ACC112 (cell line): ENCODE measurements around the gene AGT.

ENCODE experiments used
- H2AFZ ChIP-seq: fragments of 200-600 bp; sonication (generic); one replicate; pipeline ENCODE4 v1.6.0; 2017; ENCODE audit warnings: antibody characterized with exemption, low read length; ENCODE audit not compliant: unreplicated experiment
- H3K27ac ChIP-seq: fragments of 200-600 bp; sonication (generic); 2 replicates; pipeline ENCODE4 v1.5.1; 2014; ENCODE audit warnings: low read depth, mild to moderate bottlenecking, antibody characterized with exemption, low read length, moderate library complexity
- H3K27me3 ChIP-seq: fragments of 200-600 bp; sonication (generic); 2 replicates; pipeline ENCODE4 v1.6.1; 2014; ENCODE audit warnings: mild to moderate bottlenecking, antibody characterized with exemption, low read length, moderate library complexity, mixed read lengths; ENCODE audit not compliant: insufficient read depth
- H3K36me3 ChIP-seq: fragments of 200-600 bp; sonication (generic); 2 replicates; pipeline ENCODE4 v1.6.1; 2016; ENCODE audit warnings: mild to moderate bottlenecking, antibody characterized with exemption, low read length, moderate library complexity, mixed read lengths; ENCODE audit not compliant: insufficient read depth
- H3K4me1 ChIP-seq: fragments of 200-600 bp; sonication (generic); one replicate; pipeline ENCODE4 v1.6.1; 2016; ENCODE audit warnings: low read length, mixed read lengths; ENCODE audit not compliant: insufficient read depth, unreplicated experiment, control insufficient read depth
- H3K4me3 ChIP-seq: fragments of 200-600 bp; sonication (generic); 2 replicates; pipeline ENCODE4 v1.5.1; 2014; ENCODE audit warnings: mild to moderate bottlenecking, low read depth, low read length
- H3K79me2 ChIP-seq: fragments of 200-600 bp; sonication (generic); one replicate; pipeline ENCODE4 v1.6.0; 2016; ENCODE audit warnings: low read length; ENCODE audit not compliant: control insufficient read depth, unreplicated experiment, insufficient read depth

Gene AGT

DNA sequence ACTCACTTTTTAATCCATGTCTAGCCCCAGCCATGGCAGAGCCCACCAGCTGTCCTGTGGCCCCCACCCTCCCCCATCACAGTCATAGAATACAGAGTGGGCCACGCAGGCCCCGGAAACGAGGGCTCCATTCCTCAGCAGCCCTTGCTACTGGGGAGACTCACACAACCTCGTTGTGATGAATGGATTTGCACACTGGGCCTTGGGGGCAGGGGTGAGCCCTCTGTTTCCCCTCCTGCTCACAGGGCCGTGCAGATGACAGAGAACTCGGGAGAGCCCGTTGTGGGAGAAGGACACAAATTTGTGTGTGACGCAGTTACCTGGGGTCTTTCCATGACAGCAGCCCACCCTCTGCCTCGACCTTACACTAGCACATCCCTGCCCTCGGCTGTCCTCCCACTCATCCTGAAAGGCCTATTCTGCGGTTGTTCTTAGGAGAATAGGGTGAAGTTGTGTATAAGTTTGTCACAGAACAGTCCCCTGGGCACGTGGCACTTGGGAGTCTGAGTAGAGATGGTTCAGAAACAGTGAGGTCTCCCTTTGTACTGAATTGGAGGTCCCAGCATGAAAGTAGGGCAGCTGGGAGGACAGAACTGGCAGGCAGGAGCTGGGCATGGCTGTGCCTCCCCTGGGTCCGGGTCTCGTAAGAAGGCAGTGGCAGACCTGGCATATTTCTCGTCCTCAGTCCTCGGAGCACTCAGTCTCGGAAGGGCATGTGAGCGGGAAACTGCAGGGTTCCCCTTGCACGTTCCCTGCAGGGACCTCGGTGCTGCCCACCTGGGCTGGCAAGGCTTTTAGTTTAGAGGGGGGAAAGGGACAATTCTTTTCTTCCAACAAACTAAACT lies 6.8 kb downstream of the AGT start:
- no peaks in the 10 kb centered on the region for H3K36me3 ChIP-seq
- H3K4me3 ChIP-seq = no peak overlapping the region
- H2AFZ ChIP-seq = no peak overlapping the region
- no peak overlapping the region for H3K27ac ChIP-seq
- peaks cover 3% of the 10 kb centered on the region; the same call in 1 of the 2 replicates for H3K27me3 ChIP-seq
- no peaks in the 10 kb centered on the region for H3K4me1 ChIP-seq
- no peaks in the 10 kb centered on the region for H3K79me2 ChIP-seq

GRCh38 chr1:230706020-230706699 lies 7.8 kb downstream of the AGT start:
- Histone ChIP-seq H3K4me3 (no peak overlapping the region), H2AFZ (no peak overlapping the region), H3K4me1 (no peaks in the 10 kb centered on the region), H3K27me3 (peaks cover 12% of the 10 kb centered on the region; the same call in 1 of the 2 replicates), H3K79me2 (no peaks in the 10 kb centered on the region), H3K27ac (no peak overlapping the region), H3K36me3 (no peaks in the 10 kb centered on the region)

GRCh38 chr1:230705289-230706019 lies 8.5 kb downstream of the AGT start:
- Histone ChIP-seq H3K27ac (no peak overlapping the region), H3K4me1 (no peaks in the 10 kb centered on the region), H3K27me3 (peaks cover 12% of the 10 kb centered on the region; the same call in 1 of the 2 replicates), H3K36me3 (no peaks in the 10 kb centered on the region), H3K4me3 (no peak overlapping the region), H2AFZ (no peak overlapping the region), H3K79me2 (no peaks in the 10 kb centered on the region)

DNA sequence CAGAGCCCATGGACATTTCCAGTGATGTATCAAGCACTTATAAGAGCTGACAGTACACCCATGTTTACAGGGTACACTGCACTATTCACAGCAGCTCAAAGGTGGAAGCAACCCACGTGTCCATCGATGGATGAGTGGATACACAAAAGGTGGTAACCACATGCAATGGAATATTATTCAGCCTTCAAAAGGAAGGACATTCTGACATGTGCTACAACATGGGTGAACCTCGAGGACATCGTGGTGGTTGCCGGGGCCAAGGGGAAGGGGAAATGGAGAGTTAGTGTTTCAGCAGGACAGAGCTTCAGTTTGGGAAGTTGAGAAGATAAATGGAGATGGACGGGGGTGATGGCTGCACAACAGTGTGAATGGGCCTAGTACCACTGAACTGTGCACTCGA lies 9.1 kb downstream of the AGT start:
- H3K79me2 ChIP-seq = no peaks in the 10 kb centered on the region
- no peaks in the 10 kb centered on the region for H3K4me1 ChIP-seq

GRCh38 chr1:230703679-230704385 lies 10.1 kb downstream of the AGT start:
- Histone ChIP-seq H3K36me3 (no peaks in the 10 kb centered on the region), H3K27me3 (peaks cover 25% of the 10 kb centered on the region; the same call in 1 of the 2 replicates), H3K4me1 (no peaks in the 10 kb centered on the region), H3K79me2 (no peaks in the 10 kb centered on the region), H3K27ac (no peak overlapping the region), H3K4me3 (no peak overlapping the region), H2AFZ (no peak overlapping the region)

More for the DNA sequence above, 9.1 kb downstream of the AGT start:
- Histone ChIP-seq H2AFZ (no peak overlapping the region), H3K36me3 (no peaks in the 10 kb centered on the region), H3K27me3 (peaks cover 19% of the 10 kb centered on the region; the same call in 1 of the 2 replicates), H3K4me3 (no peak overlapping the region), H3K27ac (no peak overlapping the region)

DNA sequence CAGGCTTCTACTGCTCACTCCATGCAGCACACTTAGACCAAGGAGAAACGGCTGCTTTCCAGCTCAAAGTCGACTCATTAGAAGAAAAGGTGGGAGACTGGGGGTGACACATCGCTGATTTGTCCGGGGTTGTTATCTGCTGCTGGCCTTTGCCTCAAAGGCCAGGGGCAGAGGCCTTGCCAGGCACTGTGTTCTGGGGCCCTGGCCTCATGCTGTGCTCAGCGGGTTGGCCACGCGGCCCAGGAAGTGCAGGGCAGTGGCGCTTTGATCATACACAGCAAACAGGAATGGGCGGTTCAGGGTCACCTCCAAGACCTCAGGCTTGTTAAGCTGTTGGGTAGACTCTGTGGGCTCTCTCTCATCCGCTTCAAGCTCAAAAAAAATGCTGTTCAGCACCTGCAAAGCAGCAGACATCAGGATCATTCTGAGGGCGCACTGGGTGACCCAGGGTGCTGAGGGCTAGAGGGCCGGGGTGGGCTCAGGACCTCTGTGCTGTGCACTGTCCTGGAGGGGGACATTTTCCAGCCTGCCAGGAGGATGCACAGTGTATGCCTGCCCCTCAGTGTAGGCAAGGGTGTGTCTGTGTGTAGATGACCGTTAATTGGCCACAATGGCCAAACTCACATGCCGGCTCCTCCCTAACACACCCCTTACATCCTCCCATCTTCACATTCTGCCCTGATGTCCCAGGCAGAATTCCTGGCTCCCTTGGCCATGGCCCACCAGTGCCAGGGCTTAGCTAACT lies 10.8 kb downstream of the AGT start:
- H3K27me3 ChIP-seq = peaks cover 27% of the 10 kb centered on the region; the same call in 1 of the 2 replicates
- H2AFZ ChIP-seq = no peak overlapping the region
- H3K79me2 ChIP-seq = no peaks in the 10 kb centered on the region
- no peak overlapping the region for H3K4me3 ChIP-seq
- no peak overlapping the region for H3K27ac ChIP-seq
- no peaks in the 10 kb centered on the region for H3K36me3 ChIP-seq
- H3K4me1 ChIP-seq = no peaks in the 10 kb centered on the region

DNA sequence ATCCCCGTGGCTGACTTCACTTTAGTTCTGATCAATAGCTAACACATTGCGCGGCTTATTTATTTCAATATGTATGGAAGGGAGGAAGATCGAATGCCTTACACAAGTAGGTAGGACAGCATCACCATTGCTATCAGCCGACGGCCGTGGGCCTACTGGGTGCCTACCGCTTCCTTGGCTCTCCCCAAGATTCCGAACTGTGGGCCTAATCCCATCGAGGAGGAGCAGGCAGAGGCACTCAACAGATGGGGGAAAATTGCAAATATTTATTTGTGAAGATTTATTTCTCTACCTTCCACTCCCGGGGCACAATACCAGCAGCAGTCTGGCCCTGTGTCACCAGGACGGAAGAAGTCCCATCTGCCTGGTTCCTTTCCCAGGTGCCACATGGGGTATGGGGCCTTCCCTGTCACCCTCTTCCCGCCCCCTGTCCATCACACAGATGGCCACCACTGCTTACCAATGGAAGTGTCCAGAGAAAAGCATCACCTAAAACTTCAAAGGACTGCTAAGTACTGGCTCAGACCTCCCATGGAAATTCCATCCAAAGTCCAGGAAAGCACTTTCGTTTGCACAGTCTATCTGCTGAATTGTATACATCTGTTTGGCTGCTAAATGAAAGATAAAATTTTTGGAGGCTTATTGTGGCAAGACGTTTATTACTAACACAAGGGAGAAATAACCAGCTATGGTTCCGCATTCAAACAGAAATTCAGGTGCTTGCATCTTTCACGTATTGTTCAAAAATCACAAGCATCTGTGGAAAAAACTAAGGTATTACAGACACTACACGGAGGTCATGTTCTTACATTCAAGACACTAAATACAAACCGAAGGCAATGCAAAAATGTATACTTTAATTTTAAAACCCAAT lies 11.8 kb downstream of the AGT start:
- no peak overlapping the region for H3K4me3 ChIP-seq
- H3K4me1 ChIP-seq = no peaks in the 10 kb centered on the region
- no peak overlapping the region for H2AFZ ChIP-seq
- no peaks in the 10 kb centered on the region for H3K36me3 ChIP-seq
- peaks cover 27% of the 10 kb centered on the region; the same call in 1 of the 2 replicates for H3K27me3 ChIP-seq
- no peaks in the 10 kb centered on the region for H3K79me2 ChIP-seq
- no peak overlapping the region for H3K27ac ChIP-seq

DNA sequence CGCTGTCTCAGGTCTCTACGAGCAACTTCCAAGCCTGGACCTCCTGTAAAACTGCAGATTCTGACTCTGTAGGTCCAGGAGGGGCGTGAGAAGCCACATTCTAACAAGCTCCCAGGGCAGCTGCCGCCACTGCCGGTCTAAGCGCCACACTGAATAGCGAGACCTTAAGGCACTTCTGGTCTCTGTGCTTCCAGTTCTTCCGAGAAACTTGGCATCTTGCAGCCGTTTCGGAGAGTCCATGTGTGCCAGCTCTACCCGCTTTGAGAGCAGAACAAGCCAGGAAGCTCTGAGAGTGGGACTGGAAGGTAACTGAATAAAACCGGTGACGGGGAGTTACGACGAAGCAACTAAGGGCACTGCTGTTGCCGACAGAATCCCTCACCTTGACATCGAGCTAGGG lies 12.5 kb downstream of the AGT start:
- Histone ChIP-seq H3K27me3 (peaks cover 27% of the 10 kb centered on the region; the same call in 1 of the 2 replicates), H2AFZ (no peak overlapping the region), H3K79me2 (no peaks in the 10 kb centered on the region), H3K27ac (no peak overlapping the region), H3K4me3 (no peak overlapping the region), H3K36me3 (no peaks in the 10 kb centered on the region), H3K4me1 (no peaks in the 10 kb centered on the region)

DNA sequence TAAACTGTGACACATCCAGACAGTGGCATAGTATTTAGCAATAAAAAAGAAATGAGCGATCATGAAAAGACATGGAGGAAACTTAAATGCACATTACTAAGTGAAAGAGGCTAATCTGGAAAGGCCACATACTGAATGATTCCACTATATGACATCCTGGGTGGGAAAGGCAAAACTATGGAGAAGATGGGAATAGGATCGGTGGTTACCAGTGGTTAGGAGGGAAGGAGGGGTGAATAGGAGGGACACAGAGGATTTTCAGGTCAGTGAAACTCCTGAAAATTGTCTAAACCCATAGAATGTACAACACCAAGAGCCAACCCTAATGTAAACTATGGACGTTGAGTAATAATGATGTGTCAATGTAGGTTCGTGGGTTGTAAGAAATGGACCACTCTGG lies 13.8 kb downstream of the AGT start:
- Histone ChIP-seq H2AFZ (no peak overlapping the region), H3K27me3 (peaks cover 27% of the 10 kb centered on the region; the same call in 1 of the 2 replicates), H3K4me1 (no peaks in the 10 kb centered on the region), H3K27ac (no peak overlapping the region), H3K36me3 (no peaks in the 10 kb centered on the region), H3K79me2 (no peaks in the 10 kb centered on the region), H3K4me3 (no peak overlapping the region)
